ENCODE results near the gene NIT1. TPM values are rescaled to one million over a fixed set of nuclear protein-coding genes. Genes with fewer than 3 reads are reported as not detected.

The NIT1 gene
- total RNA-seq, 1 donor from 2014 or later: 35.9 TPM

DNA sequence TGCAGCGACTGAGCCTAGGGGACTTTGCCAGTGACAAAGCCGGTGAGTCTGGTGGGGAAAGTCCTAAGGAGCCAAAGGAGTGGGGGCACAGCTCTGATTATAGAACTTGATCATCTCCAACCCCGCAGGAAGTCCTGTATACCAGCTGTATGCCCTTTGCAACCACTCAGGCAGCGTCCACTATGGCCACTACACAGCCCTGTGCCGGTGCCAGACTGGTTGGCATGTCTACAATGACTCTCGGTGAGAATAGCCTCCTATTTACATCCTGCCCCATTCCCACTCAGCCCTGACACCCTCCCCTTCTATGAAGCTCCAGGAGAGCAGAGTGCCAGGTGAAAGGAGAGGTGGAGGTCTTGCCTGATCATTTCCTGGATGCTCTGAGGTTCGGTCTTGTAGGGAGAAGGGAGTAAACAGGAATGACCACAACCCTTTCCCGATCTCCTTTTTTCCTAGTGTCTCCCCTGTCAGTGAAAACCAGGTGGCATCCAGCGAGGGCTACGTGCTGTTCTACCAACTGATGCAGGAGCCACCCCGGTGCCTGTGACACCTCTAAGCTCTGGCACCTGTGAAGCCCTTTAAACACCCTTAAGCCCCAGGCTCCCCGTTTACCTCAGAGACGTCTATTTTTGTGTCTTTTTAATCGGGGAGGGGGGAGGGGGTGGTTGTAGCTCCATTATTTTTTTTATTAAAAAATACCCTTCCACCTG lies 47.2 kb downstream of the NIT1 start:
- Mint-ChIP-seq H3K27ac (peak overlapping the region; percentile 99), H3K4me3 (peak overlapping the region; percentile 8)

DNA sequence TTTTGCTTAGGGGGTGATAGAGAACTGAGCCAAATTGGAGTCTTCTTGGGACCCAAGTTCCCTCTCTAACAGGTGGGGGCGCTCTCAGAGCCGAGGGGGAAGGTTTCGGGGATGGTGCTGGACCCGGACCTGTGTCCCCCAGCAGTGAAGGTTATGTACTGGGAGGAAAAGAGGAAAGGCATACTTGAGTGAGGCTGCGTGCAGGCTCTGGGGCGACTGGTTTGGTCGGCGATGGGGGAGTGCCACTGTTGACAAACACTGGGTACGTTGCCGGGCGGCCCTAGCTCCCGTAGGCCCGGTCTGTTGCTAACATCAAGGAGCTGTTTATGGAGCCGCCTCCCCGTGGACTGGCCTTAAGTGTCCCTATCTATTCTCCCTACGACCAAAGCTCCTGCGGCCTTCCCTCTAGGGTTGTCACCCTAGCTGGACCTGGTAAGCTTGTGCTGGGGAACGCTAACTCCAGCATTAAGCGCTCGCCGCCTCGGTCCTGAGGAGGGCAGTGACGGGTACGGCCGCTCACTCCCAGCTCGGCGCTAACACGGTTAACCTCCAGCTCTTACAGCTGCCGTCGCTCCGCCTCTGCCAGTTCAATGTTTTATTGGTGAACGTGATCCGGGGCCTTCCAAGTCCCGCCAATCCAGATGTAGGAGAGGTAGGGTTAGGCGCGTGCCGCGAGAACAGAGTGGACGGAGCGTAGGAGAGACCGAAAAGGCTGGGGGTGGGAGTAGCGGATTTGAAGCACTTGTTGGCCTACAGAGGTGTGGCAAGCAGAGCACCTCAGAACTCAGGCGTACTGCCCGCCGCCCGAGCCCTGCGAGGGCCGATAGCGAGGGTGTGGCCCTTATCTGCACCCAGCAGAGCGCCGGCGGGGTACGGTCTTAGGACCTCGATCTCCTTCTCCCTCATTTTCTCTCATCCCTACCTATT lies 48.1 kb downstream of the NIT1 start, which contains the start of gene PPOX:
TSS of gene PPOX (plus strand) at position 685 of the 927 bp plus-strand sequence. CDS start 422 bp downstream, outside the sequence.
- H3K9me3 Mint-ChIP-seq: no peaks in the 10 kb centered on the region
- peak; percentile 80 to 86 for DNase-seq (ENCODE audit: low spot score in 2 of 2, unreplicated experiment in 2 of 2)
- no peaks in the 10 kb centered on the region for H3K27me3 Mint-ChIP-seq (ENCODE audit: low read depth)
- peak within 1 kb of the TSS; percentile 88 for H3K4me3 Mint-ChIP-seq
- H3K27ac Mint-ChIP-seq: peak within 1 kb of the TSS; percentile 99
- TF ChIP-seq, protein P1, sequence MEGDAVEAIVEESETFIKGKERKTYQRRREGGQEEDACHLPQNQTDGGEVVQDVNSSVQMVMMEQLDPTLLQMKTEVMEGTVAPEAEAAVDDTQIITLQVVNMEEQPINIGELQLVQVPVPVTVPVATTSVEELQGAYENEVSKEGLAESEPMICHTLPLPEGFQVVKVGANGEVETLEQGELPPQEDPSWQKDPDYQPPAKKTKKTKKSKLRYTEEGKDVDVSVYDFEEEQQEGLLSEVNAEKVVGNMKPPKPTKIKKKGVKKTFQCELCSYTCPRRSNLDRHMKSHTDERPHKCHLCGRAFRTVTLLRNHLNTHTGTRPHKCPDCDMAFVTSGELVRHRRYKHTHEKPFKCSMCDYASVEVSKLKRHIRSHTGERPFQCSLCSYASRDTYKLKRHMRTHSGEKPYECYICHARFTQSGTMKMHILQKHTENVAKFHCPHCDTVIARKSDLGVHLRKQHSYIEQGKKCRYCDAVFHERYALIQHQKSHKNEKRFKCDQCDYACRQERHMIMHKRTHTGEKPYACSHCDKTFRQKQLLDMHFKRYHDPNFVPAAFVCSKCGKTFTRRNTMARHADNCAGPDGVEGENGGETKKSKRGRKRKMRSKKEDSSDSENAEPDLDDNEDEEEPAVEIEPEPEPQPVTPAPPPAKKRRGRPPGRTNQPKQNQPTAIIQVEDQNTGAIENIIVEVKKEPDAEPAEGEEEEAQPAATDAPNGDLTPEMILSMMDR (IDR thresholded peaks at IDR 0.05; ENCODE audit: unreplicated experiment): peak; percentile 26
- peaks cover 31% of the 10 kb centered on the region for H3K36me3 Mint-ChIP-seq
- peaks cover 22% of the 10 kb centered on the region for H3K4me1 Mint-ChIP-seq

More for the DNA sequence above, 47.2 kb downstream of the NIT1 start:
- no peak for DNase-seq (ENCODE audit: low spot score in 2 of 2, unreplicated experiment in 2 of 2)
- TF ChIP-seq, protein P1 (IDR thresholded peaks at IDR 0.05; ENCODE audit: unreplicated experiment): no peak
- H3K4me1 Mint-ChIP-seq: peaks cover 30% of the 10 kb centered on the region
- no peaks in the 10 kb centered on the region for H3K9me3 Mint-ChIP-seq
- no peaks in the 10 kb centered on the region for H3K27me3 Mint-ChIP-seq (ENCODE audit: low read depth)
- peaks cover 29% of the 10 kb centered on the region for H3K36me3 Mint-ChIP-seq

DNA sequence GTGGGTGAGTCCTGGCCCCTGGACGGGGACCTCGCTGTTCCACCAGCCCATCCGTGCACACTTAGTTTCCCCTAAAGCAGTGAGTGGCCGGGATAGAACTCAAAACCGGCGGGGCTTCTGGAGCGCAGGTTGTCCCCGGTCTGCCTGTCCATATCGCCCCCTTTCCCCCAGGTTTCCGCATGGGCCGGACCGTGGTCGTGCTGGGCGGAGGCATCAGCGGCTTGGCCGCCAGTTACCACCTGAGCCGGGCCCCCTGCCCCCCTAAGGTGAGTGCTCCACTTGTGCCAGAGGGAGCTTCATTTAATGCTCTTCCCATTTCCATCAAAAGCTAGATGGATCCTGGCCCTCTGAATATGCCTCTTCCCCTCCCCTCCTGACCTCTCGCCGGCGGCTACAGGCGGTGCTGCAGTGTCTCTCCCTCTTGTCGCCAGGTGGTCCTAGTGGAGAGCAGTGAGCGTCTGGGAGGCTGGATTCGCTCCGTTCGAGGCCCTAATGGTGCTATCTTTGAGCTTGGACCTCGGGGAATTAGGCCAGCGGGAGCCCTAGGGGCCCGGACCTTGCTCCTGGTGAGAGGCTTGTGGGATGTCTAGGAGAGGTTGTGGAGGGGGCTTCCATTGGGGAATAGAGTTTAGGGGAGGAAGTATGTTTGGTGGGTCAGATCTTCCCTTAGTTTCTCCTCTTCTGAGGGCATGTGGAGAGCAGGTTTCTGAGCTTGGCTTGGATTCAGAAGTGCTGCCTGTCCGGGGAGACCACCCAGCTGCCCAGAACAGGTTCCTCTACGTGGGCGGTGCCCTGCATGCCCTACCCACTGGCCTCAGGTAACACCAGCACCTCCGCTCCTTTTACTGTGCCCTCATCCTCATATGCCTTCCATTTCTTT lies 49.0 kb downstream of the NIT1 start:
- peaks cover 17% of the 10 kb centered on the region for H3K4me1 Mint-ChIP-seq
- H3K27ac Mint-ChIP-seq: peak overlapping the region; percentile 99
- TF ChIP-seq, protein P1 (IDR thresholded peaks at IDR 0.05; ENCODE audit: unreplicated experiment): no peak
- DNase-seq (ENCODE audit: low spot score in 2 of 2, unreplicated experiment in 2 of 2): no peak
- H3K4me3 Mint-ChIP-seq: peak overlapping the region; percentile 88
- H3K36me3 Mint-ChIP-seq: peaks cover 24% of the 10 kb centered on the region
- H3K9me3 Mint-ChIP-seq: no peaks in the 10 kb centered on the region
- no peaks in the 10 kb centered on the region for H3K27me3 Mint-ChIP-seq (ENCODE audit: low read depth)

GRCh38 chr1:161168906-161169305 lies 51.0 kb downstream of the NIT1 start:
- Mint-ChIP-seq H3K4me3 (no peak overlapping the region), H3K9me3 (no peaks in the 10 kb centered on the region), H3K4me1 (peaks cover 15% of the 10 kb centered on the region), H3K27ac (no peak overlapping the region), H3K36me3 (peaks cover 23% of the 10 kb centered on the region), H3K27me3 (ENCODE audit: low read depth) (no peaks in the 10 kb centered on the region)
- DNase-seq (ENCODE audit: low spot score in 2 of 2, unreplicated experiment in 2 of 2): no peak
- TF ChIP-seq, protein P1 (IDR thresholded peaks at IDR 0.05; ENCODE audit: unreplicated experiment): no peak

Other genes starting within 250 kb of the NIT1 start
- gene ITLN1, start 232.9 kb upstream of the NIT1 start, total RNA-seq: 0.63 to 0.73 TPM in 2 of 3 replicates, not detected in the other
- 0.41 to 0.80 TPM (median 0.72 TPM) in 3 replicates for gene ITLN2, start 163.3 kb upstream of the NIT1 start, total RNA-seq
- 114 to 132 TPM (median 122 TPM) in 3 replicates for gene F11R, start 97.0 kb upstream of the NIT1 start, total RNA-seq
- 53.2 to 60.3 TPM (median 53.7 TPM) in 3 replicates for gene TSTD1, start 79.1 kb upstream of the NIT1 start, total RNA-seq
- gene USF1, start 72.1 kb upstream of the NIT1 start, total RNA-seq: 66.4 to 68.0 TPM (median 66.6 TPM) in 3 replicates
- gene ARHGAP30, start 48.2 kb upstream of the NIT1 start, total RNA-seq: 1.4 to 1.9 TPM (median 1.6 TPM) in 3 replicates
- 29.9 to 31.5 TPM (median 30.6 TPM) in 3 replicates for gene NECTIN4, start 28.5 kb upstream of the NIT1 start, total RNA-seq
- gene KLHDC9, start 19.7 kb upstream of the NIT1 start, total RNA-seq: 4.2 to 5.4 TPM (median 5.4 TPM) in 3 replicates
- gene PFDN2, start 68 bp upstream of the NIT1 start, total RNA-seq: 49.7 to 53.2 TPM (median 50.8 TPM) in 3 replicates
- gene DEDD, start 14.6 kb downstream of the NIT1 start, total RNA-seq: 43.7 to 45.0 TPM (median 44.4 TPM) in 3 replicates
- 86.2 to 90.2 TPM (median 88.7 TPM) in 3 replicates for gene UFC1, start 35.9 kb downstream of the NIT1 start, total RNA-seq
- gene USP21, start 41.4 kb downstream of the NIT1 start, total RNA-seq: 42.6 to 48.4 TPM (median 47.4 TPM) in 3 replicates
- gene PPOX, start 48.3 kb downstream of the NIT1 start, total RNA-seq: 48.9 to 49.7 TPM (median 49.0 TPM) in 3 replicates
- 38.0 to 43.0 TPM (median 40.5 TPM) in 3 replicates for gene B4GALT3, start 59.4 kb downstream of the NIT1 start, total RNA-seq
- gene ADAMTS4, start 80.9 kb downstream of the NIT1 start, total RNA-seq: 6.8 to 9.9 TPM (median 9.2 TPM) in 3 replicates
- gene NDUFS2, start 84.3 kb downstream of the NIT1 start, total RNA-seq: 70.1 to 72.0 TPM (median 70.8 TPM) in 3 replicates
- 0.40 to 1.8 TPM (median 1.3 TPM) in 3 replicates for gene FCER1G, start 97.2 kb downstream of the NIT1 start, total RNA-seq
- gene APOA2, start 105.5 kb downstream of the NIT1 start, total RNA-seq: not detected in 3 replicates
- 8.5 to 9.3 TPM (median 9.3 TPM) in 3 replicates for gene TOMM40L, start 108.0 kb downstream of the NIT1 start, total RNA-seq
- not detected in 3 replicates for gene NR1I3, start 120.1 kb downstream of the NIT1 start, total RNA-seq
- 0.25 TPM in 1 of 3 replicates, not detected in the others for gene PCP4L1, start 140.6 kb downstream of the NIT1 start, total RNA-seq
- gene MPZ, start 191.9 kb downstream of the NIT1 start, total RNA-seq: 1.3 to 1.4 TPM (median 1.3 TPM) in 3 replicates
- gene SDHC, start 196.3 kb downstream of the NIT1 start, total RNA-seq: 141 to 147 TPM (median 145 TPM) in 3 replicates
- gene CFAP126, start 249.8 kb downstream of the NIT1 start, total RNA-seq: not detected in 3 replicates

Data from mesothelial cell of epicardium (in vitro differentiated cells).